GM23248 (cell line): ENCODE results near the gene INTS6L.

Experiments
- EZH2 ChIP-seq: fragments of 200-600 bp; sonication (generic); IDR thresholded peaks from 2 replicates; pipeline ENCODE4 v1.6.1; 2018; ENCODE audit warnings: antibody characterized with exemption, mild to moderate bottlenecking; ENCODE audit not compliant: insufficient read depth, poor library complexity, severe bottlenecking
- EZH2phosphoT487 ChIP-seq: fragments of 200-600 bp; sonication (generic); IDR thresholded peaks from 2 replicates; pipeline ENCODE4 v1.6.1; 2018; ENCODE audit warnings: antibody characterized with exemption, moderate library complexity, mild to moderate bottlenecking, low read depth; ENCODE audit not compliant: insufficient read depth

GRCh38 chrX:135557344-135557743 lies 36.9 kb downstream of the INTS6L start:
- TF ChIP-seq EZH2 (no peak), EZH2phosphoT487 (no peak)
